Measurements from ENCODE around the gene CBY2. TPM values are rescaled to one million over a fixed set of nuclear protein-coding genes. Genes with fewer than 3 reads are reported as not detected.
"Not testable (repeated sequence)": the region's sequence is repeated elsewhere in the genome, so short reads cannot be mapped to it uniquely, and the experiment has no call there.

CBY2 gene
- total RNA-seq, 1 experiment from 2014 or later: not detected

DNA sequence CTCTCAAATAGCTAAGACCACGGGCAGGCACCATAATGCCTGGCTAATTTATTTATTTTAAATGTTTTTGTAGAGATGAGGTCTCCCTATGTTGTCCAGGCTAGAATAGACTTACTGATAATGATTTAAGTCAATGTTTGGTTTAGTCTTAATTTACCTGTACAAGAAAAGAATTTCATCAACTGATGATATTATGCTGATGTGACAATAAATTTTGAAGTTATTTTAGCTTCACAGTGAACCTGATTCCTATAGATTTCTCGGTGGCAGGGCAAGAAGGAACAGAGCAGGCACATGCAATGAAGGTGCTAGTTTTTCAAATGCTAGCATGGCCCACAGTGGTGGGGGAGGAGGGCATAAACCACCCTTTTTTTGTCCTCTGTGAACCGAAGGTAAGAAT is 42.6 kb upstream of the CBY2 start:
- Histone ChIP-seq H3K36me3 (ENCODE audit: control insufficient read depth in 1 of 2, insufficient read depth in 2 of 2, low read length in 2 of 2) (no peaks in the 10 kb centered on the region), H3K27me3 (ENCODE audit: insufficient read depth, low read length) (no peaks in the 10 kb centered on the region), H3K27ac (ENCODE audit: low read depth, low read length) (no peak overlapping the region), H3K4me3 (replicated peaks in 1 of 2; ENCODE audit: low read depth in 1 of 2, low read length in 2 of 2) (no peak overlapping the region), H3K9ac (ENCODE audit: low read length) (no peak overlapping the region), H3K9me2 (ENCODE audit: insufficient read depth) (no peaks in the 10 kb centered on the region), H3K4me1 (ENCODE audit: control insufficient read depth in 1 of 2, insufficient read depth in 2 of 2, low read length in 2 of 2) (peaks cover 0 to 3% of the 10 kb centered on the region in 2 experiments; a peak in 1 of 4 replicates), H3K79me2 (ENCODE audit: insufficient read depth, low read length) (no peaks in the 10 kb centered on the region), H2AFZ (ENCODE audit: low read depth, low read length, poor library complexity, severe bottlenecking) (no peak overlapping the region), H4K20me1 (ENCODE audit: insufficient read depth) (no peaks in the 10 kb centered on the region), H3K4me2 (ENCODE audit: low read length) (no peak overlapping the region), H3K9me3 (ENCODE audit: control insufficient read depth in 1 of 2, insufficient read depth in 1 of 2, low read depth in 1 of 2, low read length in 2 of 2) (no peaks in the 10 kb centered on the region)
- CTCF ChIA-PET: no interaction called here
- intact Hi-C loops (cut with micrococcal nuclease): no loop called here
- no peak for DNase-seq (ENCODE audit: low read depth, low spot score)
- ATAC-seq: no peak
- TF ChIP-seq JUND (IDR thresholded peaks at IDR 0.05) (no peak), YY1 (IDR thresholded peaks at IDR 0.05; ENCODE audit: extremely low read depth, insufficient replicate concordance, low read depth, low read length) (no peak)
- TF ChIP-seq, protein P1, sequence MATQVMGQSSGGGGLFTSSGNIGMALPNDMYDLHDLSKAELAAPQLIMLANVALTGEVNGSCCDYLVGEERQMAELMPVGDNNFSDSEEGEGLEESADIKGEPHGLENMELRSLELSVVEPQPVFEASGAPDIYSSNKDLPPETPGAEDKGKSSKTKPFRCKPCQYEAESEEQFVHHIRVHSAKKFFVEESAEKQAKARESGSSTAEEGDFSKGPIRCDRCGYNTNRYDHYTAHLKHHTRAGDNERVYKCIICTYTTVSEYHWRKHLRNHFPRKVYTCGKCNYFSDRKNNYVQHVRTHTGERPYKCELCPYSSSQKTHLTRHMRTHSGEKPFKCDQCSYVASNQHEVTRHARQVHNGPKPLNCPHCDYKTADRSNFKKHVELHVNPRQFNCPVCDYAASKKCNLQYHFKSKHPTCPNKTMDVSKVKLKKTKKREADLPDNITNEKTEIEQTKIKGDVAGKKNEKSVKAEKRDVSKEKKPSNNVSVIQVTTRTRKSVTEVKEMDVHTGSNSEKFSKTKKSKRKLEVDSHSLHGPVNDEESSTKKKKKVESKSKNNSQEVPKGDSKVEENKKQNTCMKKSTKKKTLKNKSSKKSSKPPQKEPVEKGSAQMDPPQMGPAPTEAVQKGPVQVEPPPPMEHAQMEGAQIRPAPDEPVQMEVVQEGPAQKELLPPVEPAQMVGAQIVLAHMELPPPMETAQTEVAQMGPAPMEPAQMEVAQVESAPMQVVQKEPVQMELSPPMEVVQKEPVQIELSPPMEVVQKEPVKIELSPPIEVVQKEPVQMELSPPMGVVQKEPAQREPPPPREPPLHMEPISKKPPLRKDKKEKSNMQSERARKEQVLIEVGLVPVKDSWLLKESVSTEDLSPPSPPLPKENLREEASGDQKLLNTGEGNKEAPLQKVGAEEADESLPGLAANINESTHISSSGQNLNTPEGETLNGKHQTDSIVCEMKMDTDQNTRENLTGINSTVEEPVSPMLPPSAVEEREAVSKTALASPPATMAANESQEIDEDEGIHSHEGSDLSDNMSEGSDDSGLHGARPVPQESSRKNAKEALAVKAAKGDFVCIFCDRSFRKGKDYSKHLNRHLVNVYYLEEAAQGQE (IDR thresholded peaks at IDR 0.05; ENCODE audit: low read depth): no peak
- TF ChIP-seq, protein P2, sequence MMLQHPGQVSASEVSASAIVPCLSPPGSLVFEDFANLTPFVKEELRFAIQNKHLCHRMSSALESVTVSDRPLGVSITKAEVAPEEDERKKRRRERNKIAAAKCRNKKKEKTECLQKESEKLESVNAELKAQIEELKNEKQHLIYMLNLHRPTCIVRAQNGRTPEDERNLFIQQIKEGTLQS (IDR thresholded peaks at IDR 0.05): no peak
- TF ChIP-seq, protein P3, sequence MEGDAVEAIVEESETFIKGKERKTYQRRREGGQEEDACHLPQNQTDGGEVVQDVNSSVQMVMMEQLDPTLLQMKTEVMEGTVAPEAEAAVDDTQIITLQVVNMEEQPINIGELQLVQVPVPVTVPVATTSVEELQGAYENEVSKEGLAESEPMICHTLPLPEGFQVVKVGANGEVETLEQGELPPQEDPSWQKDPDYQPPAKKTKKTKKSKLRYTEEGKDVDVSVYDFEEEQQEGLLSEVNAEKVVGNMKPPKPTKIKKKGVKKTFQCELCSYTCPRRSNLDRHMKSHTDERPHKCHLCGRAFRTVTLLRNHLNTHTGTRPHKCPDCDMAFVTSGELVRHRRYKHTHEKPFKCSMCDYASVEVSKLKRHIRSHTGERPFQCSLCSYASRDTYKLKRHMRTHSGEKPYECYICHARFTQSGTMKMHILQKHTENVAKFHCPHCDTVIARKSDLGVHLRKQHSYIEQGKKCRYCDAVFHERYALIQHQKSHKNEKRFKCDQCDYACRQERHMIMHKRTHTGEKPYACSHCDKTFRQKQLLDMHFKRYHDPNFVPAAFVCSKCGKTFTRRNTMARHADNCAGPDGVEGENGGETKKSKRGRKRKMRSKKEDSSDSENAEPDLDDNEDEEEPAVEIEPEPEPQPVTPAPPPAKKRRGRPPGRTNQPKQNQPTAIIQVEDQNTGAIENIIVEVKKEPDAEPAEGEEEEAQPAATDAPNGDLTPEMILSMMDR (IDR thresholded peaks at IDR 0.05 in 2 of 3, conservative IDR thresholded peaks at IDR 0.05 in 1 of 3; ENCODE audit: borderline replicate concordance in 1 of 3, insufficient read depth in 1 of 3, low read depth in 2 of 3, low read length in 2 of 3): no peak
- RAD21 ChIA-PET (ENCODE audit: low non-redundant PET in 1 of 2, low total read pairs in 2 of 2, uncharacterized antibody in 2 of 2, unreplicated experiment in 2 of 2): no interaction called here
- no TSS peak for BruUV-seq (replicated peaks)
- POLR2A ChIA-PET: no interaction called here

DNA sequence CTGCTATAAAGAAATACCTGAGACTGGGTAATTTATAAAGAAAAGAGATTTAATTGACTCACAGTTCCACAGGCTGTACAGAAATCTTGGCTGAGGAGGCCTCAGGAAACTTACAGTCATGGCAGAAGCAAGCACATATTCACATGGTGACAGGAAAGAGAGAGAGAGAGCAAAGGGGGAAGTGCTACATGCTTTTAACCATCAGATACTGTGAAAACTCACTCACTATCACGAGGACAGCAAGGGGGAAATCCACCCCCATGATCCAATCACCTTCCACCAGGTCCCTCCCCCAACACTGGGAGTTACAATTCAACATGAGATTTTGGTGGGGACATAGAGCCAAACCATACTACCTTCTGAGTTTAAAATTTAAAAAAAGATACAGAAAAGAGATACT is 41.7 kb upstream of the CBY2 start:
- intact Hi-C loops (cut with micrococcal nuclease); H2AFZ ChIP-seq (ENCODE audit: low read depth, low read length, poor library complexity, severe bottlenecking); BruUV-seq (replicated peaks): not testable (repeated sequence)

More for the DNA sequence above, 41.7 kb upstream of the CBY2 start:
- H3K4me1 ChIP-seq (ENCODE audit: control insufficient read depth in 1 of 2, insufficient read depth in 2 of 2, low read length in 2 of 2); ATAC-seq; CTCF ChIA-PET; H3K9ac ChIP-seq (ENCODE audit: low read length); H3K4me3 ChIP-seq (replicated peaks in 1 of 2; ENCODE audit: low read depth in 1 of 2, low read length in 2 of 2); H3K9me2 ChIP-seq (ENCODE audit: insufficient read depth); POLR2A ChIA-PET; DNase-seq (ENCODE audit: low read depth, low spot score); H3K27ac ChIP-seq (ENCODE audit: low read depth, low read length); H4K20me1 ChIP-seq (ENCODE audit: insufficient read depth); H3K9me3 ChIP-seq (ENCODE audit: control insufficient read depth in 1 of 2, insufficient read depth in 1 of 2, low read depth in 1 of 2, low read length in 2 of 2); H3K27me3 ChIP-seq (ENCODE audit: insufficient read depth, low read length); H3K4me2 ChIP-seq (ENCODE audit: low read length); H3K36me3 ChIP-seq (ENCODE audit: control insufficient read depth in 1 of 2, insufficient read depth in 2 of 2, low read length in 2 of 2); RAD21 ChIA-PET (ENCODE audit: low non-redundant PET in 1 of 2, low total read pairs in 2 of 2, uncharacterized antibody in 2 of 2, unreplicated experiment in 2 of 2); H3K79me2 ChIP-seq (ENCODE audit: insufficient read depth, low read length): not testable (repeated sequence)

All from HCT116 (cell line).